GM10248 (cell line): Measurements from ENCODE around the gene ZNF197.

Experiments used
- CTCF ChIA-PET: fragments of 300-600 bp; sonication (Branson Sonifier 250); formaldehyde crosslinking; extraction: SDS; loops from one replicate; lab custom pipeline; 2021; ENCODE audit warnings: antibody characterized with exemption; lab: Yijun Ruan, JAX
- POLR2A ChIA-PET: fragments of 350-650 bp; sonication (Branson Sonifier 250); formaldehyde crosslinking; extraction: SDS; loops from one replicate; lab custom pipeline; 2020; ENCODE audit warnings: antibody characterized with exemption; lab: Yijun Ruan, JAX
- DNase-seq: peaks from one replicate; pipeline ENCODE4 v3.0.0; 2012; ENCODE audit errors: extremely low spot score
- CTCF ChIP-seq: IDR thresholded peaks from 2 replicates; pipeline ENCODE4 v1.5.1; 2012; ENCODE audit warnings: mild to moderate bottlenecking, low read depth; ENCODE audit errors: extremely low read depth, missing control alignments, control extremely low read depth

The ZNF197 gene

GRCh38 chr3:44596621-44597020, 28.2 kb upstream of the ZNF197 start:
- no peak for DNase-seq
- ChIA-PET CTCF (interaction anchor here (1.2 kb wide), 1 partner anchor 10 kb away, joined by 3 read pairs; no protein-coding TSS in a partner anchor), POLR2A (no interaction called here)

GRCh38 chr3:44601749-44602148, 23.1 kb upstream of the ZNF197 start:
- TF ChIP-seq CTCF = no peak
- ChIA-PET POLR2A (no interaction called here), CTCF (no interaction called here)
- no peak for DNase-seq

More at GRCh38 chr3:44596621-44597020, 28.2 kb upstream of the ZNF197 start:
- TF ChIP-seq CTCF = no peak

- ChIA-PET POLR2A (no interaction called here), CTCF (interaction anchor here (1.0 to 1.8 kb wide), 2 partner anchors 9 to 15 kb away, joined by 3 to 4 read pairs; no protein-coding TSS in a partner anchor)
- no peak for DNase-seq
- no peak for TF ChIP-seq CTCF
These were observed 12.2 kb upstream of the ZNF197 start for GRCh38 chr3:44612678-44613077.

- ChIA-PET POLR2A (no interaction called here), CTCF (interaction anchor here (1.2 to 1.6 kb wide), 2 partner anchors 10 to 53 kb away, joined by 3 read pairs; no protein-coding TSS in a partner anchor)
- DNase-seq = no peak
- no peak for TF ChIP-seq CTCF
These were observed 3.9 kb downstream of the ZNF197 start for GRCh38 chr3:44628716-44629115.

GRCh38 chr3:44632193-44632592, 7.4 kb downstream of the ZNF197 start:
- ChIA-PET CTCF (interaction anchor here (1.8 kb wide), 1 partner anchor 12 kb away, joined by 4 read pairs; no protein-coding TSS in a partner anchor), POLR2A (no interaction called here)
- no peak for DNase-seq
- TF ChIP-seq CTCF = no peak

GRCh38 chr3:44642337-44642736, 17.5 kb downstream of the ZNF197 start:
- ChIA-PET POLR2A (no interaction called here), CTCF (no interaction called here)
- DNase-seq = no peak
- no peak for TF ChIP-seq CTCF
